ENCODE measurements around the gene UNC13B.
"Not testable (repeated sequence)": the region's sequence is repeated elsewhere in the genome, so short reads cannot be mapped to it uniquely, and the experiment has no call there.

The UNC13B gene

GRCh38 chr9:35395706-35396101 lies 233.9 kb downstream of the UNC13B start:
- DNase-seq: no peak

- no peak for DNase-seq
These were observed 234.9 kb downstream of the UNC13B start for GRCh38 chr9:35396560-35397215.

- no peak for DNase-seq
These were observed 235.4 kb downstream of the UNC13B start for GRCh38 chr9:35397216-35397698.

GRCh38 chr9:35397923-35398322 lies 236.1 kb downstream of the UNC13B start:
- DNase-seq: no peak

GRCh38 chr9:35398651-35399335 lies 237.0 kb downstream of the UNC13B start:
- no peak for DNase-seq

GRCh38 chr9:35404865-35405264 lies 243.1 kb downstream of the UNC13B start:
- DNase-seq: no peak

- peak; percentile 12 for DNase-seq
These were observed 244.6 kb downstream of the UNC13B start for GRCh38 chr9:35406183-35406959.

- DNase-seq: no peak
These were observed 246.0 kb downstream of the UNC13B start for GRCh38 chr9:35407846-35408245.

- not testable (repeated sequence) for DNase-seq
These were observed 247.6 kb downstream of the UNC13B start for GRCh38 chr9:35409434-35409833.

- DNase-seq: no peak
These were observed 253.1 kb downstream of the UNC13B start for GRCh38 chr9:35414889-35415288.

- no peak for DNase-seq
These were observed 253.7 kb downstream of the UNC13B start for GRCh38 chr9:35415402-35416097.

- no peak for DNase-seq
These were observed 254.3 kb downstream of the UNC13B start for GRCh38 chr9:35416098-35416427.

- DNase-seq: no peak
These were observed 260.5 kb downstream of the UNC13B start for GRCh38 chr9:35422346-35422745.

- no peak for DNase-seq
These were observed 260.9 kb downstream of the UNC13B start for GRCh38 chr9:35422753-35423152.

- no peak for DNase-seq
These were observed 261.7 kb downstream of the UNC13B start for GRCh38 chr9:35423499-35423898.

GRCh38 chr9:35424356-35425352 lies 262.8 kb downstream of the UNC13B start:
- DNase-seq: no peak

GRCh38 chr9:35426627-35427026 lies 264.8 kb downstream of the UNC13B start:
- DNase-seq: no peak

GRCh38 chr9:35431467-35431866 lies 269.7 kb downstream of the UNC13B start:
- DNase-seq: no peak

- DNase-seq: no peak
These were observed 270.3 kb downstream of the UNC13B start for GRCh38 chr9:35432076-35432475.

GRCh38 chr9:35436933-35437332 lies 275.1 kb downstream of the UNC13B start:
- no peak for DNase-seq

- DNase-seq: no peak
These were observed 284.2 kb downstream of the UNC13B start for GRCh38 chr9:35446012-35446411.

- no peak for DNase-seq
These were observed 286.7 kb downstream of the UNC13B start for GRCh38 chr9:35448496-35448895.
